ENCODE data around the gene PEX10.
A peak's percentile ranks its signal among the peaks of the same experiment; 100 is the strongest.

The PEX10 gene

GRCh38 chr1:2394761-2395160 lies 17.6 kb downstream of the PEX10 start:
- H3K4me3 ChIP-seq (ENCODE audit: low read depth, low read length) = no peak overlapping the region
- TF ChIP-seq, protein P1, sequence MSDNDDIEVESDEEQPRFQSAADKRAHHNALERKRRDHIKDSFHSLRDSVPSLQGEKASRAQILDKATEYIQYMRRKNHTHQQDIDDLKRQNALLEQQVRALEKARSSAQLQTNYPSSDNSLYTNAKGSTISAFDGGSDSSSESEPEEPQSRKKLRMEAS (IDR thresholded peaks at IDR 0.05; ENCODE audit: low read depth, low read length) = no peak
- TF ChIP-seq CTCF (IDR thresholded peaks at IDR 0.05; ENCODE audit: low read depth, low read length) = no peak
- TF ChIP-seq MYC (IDR thresholded peaks at IDR 0.05; ENCODE audit: low read depth, low read length) = no peak
- TF ChIP-seq POLR2A (IDR thresholded peaks at IDR 0.05; ENCODE audit: extremely low read depth, insufficient read length) = no peak
- no peak for DNase-seq (ENCODE audit: low read depth)

GRCh38 chr1:2394220-2394619 lies 18.1 kb downstream of the PEX10 start:
- no peak for DNase-seq (ENCODE audit: low read depth)
- TF ChIP-seq CTCF (IDR thresholded peaks at IDR 0.05; ENCODE audit: low read depth, low read length) = no peak
- TF ChIP-seq POLR2A (IDR thresholded peaks at IDR 0.05; ENCODE audit: extremely low read depth, insufficient read length) = no peak
- TF ChIP-seq, protein P1 (IDR thresholded peaks at IDR 0.05; ENCODE audit: low read depth, low read length) = no peak
- no peak for TF ChIP-seq MYC (IDR thresholded peaks at IDR 0.05; ENCODE audit: low read depth, low read length)
- H3K4me3 ChIP-seq (ENCODE audit: low read depth, low read length) = no peak overlapping the region

- TF ChIP-seq CTCF (IDR thresholded peaks at IDR 0.05; ENCODE audit: low read depth, low read length) = no peak
- TF ChIP-seq, protein P1 (IDR thresholded peaks at IDR 0.05; ENCODE audit: low read depth, low read length) = no peak
- TF ChIP-seq MYC (IDR thresholded peaks at IDR 0.05; ENCODE audit: low read depth, low read length) = no peak
- TF ChIP-seq POLR2A (IDR thresholded peaks at IDR 0.05; ENCODE audit: extremely low read depth, insufficient read length) = no peak
- no peak overlapping the region for H3K4me3 ChIP-seq (ENCODE audit: low read depth, low read length)
- no peak for DNase-seq (ENCODE audit: low read depth)
These were observed 18.9 kb downstream of the PEX10 start for GRCh38 chr1:2393471-2393877.

GRCh38 chr1:2392686-2393085 lies 19.7 kb downstream of the PEX10 start:
- no peak for DNase-seq (ENCODE audit: low read depth)
- H3K4me3 ChIP-seq (ENCODE audit: low read depth, low read length) = peak overlapping the region; percentile 75
- no peak for TF ChIP-seq CTCF (IDR thresholded peaks at IDR 0.05; ENCODE audit: low read depth, low read length)
- TF ChIP-seq POLR2A (IDR thresholded peaks at IDR 0.05; ENCODE audit: extremely low read depth, insufficient read length) = no peak
- TF ChIP-seq, protein P1 (IDR thresholded peaks at IDR 0.05; ENCODE audit: low read depth, low read length) = no peak
- TF ChIP-seq MYC (IDR thresholded peaks at IDR 0.05; ENCODE audit: low read depth, low read length) = no peak

- no peak for DNase-seq (ENCODE audit: low read depth)
These were observed 20.3 kb downstream of the PEX10 start for GRCh38 chr1:2391931-2392509.

More at GRCh38 chr1:2391931-2392509, 20.3 kb downstream of the PEX10 start:
- H3K4me3 ChIP-seq (ENCODE audit: low read depth, low read length) = peak overlapping the region; percentile 75
- TF ChIP-seq CTCF (IDR thresholded peaks at IDR 0.05; ENCODE audit: low read depth, low read length) (no peak), MYC (IDR thresholded peaks at IDR 0.05; ENCODE audit: low read depth, low read length) (no peak), POLR2A (IDR thresholded peaks at IDR 0.05; ENCODE audit: extremely low read depth, insufficient read length) (no peak)
- TF ChIP-seq, protein P1 (IDR thresholded peaks at IDR 0.05; ENCODE audit: low read depth, low read length) = no peak
